Measurements from ENCODE around the gene CRLF1.

CRLF1 gene

GRCh38 chr19:18637673-18638630 is 31.4 kb upstream of the CRLF1 start:
- no peaks in the 10 kb centered on the region; a peak in 1 of 3 replicates for H3K36me3 ChIP-seq (ENCODE audit: control insufficient read depth in 2 of 2, insufficient read depth in 1 of 2, low read length in 2 of 2)
- H3K4me1 ChIP-seq (ENCODE audit: control insufficient read depth, insufficient read depth, low read length), result peaks cover 8% of the 10 kb centered on the region; the same call in 1 of the 2 replicates
- ChIA-PET POLR2A (interaction anchor here (0.6 to 0.7 kb wide), 2 partner anchors 44 to 49 kb away, joined by 3 to 6 read pairs; no protein-coding TSS in a partner anchor), CTCF (no interaction called here)
- peak overlapping the region; percentile 68; the same call in 1 of the 2 replicates for H3K27ac ChIP-seq (ENCODE audit: extremely low read depth, low read depth, low read length)
- H3K4me3 ChIP-seq (ENCODE audit: low read depth, low read length), result peak overlapping the region; percentile 86
- TF ChIP-seq ZBTB17 (tag by site-specific recombination; IDR thresholded peaks at IDR 0.05) (0 out of 2 replicates have a peak, but pooled peaks have one; percentile 28), SP2 (tag by site-specific recombination; IDR thresholded peaks at IDR 0.05) (peak; percentile 71), KLF10 (tag by site-specific recombination; IDR thresholded peaks at IDR 0.05) (peak; percentile 47; the same call in 1 of the 2 replicates), PATZ1 (tag by site-specific recombination; IDR thresholded peaks at IDR 0.05) (no peak), ZNF600 (tag by site-specific recombination; IDR thresholded peaks at IDR 0.05) (peak; percentile 60), ZNF214 (tag by site-specific recombination; IDR thresholded peaks at IDR 0.05; ENCODE audit: borderline replicate concordance) (no peak), HOXD13 (CRISPR knock-in tag; IDR thresholded peaks at IDR 0.05; ENCODE audit: borderline replicate concordance) (no peak), ZNF175 (tag by site-specific recombination; IDR thresholded peaks at IDR 0.05) (no peak), PRDM1 (tag by site-specific recombination; IDR thresholded peaks at IDR 0.05) (no peak), ZFP41 (tag by site-specific recombination; IDR thresholded peaks at IDR 0.05; ENCODE audit: borderline replicate concordance) (no peak), PRDM10 (tag by site-specific recombination; IDR thresholded peaks at IDR 0.05) (peak; percentile 91), GLIS1 (tag by site-specific recombination; IDR thresholded peaks at IDR 0.05) (peak; percentile 59), ZNF791 (tag by site-specific recombination; IDR thresholded peaks at IDR 0.05) (no peak), GLIS2 (tag by site-specific recombination; IDR thresholded peaks at IDR 0.05) (0 out of 2 replicates have a peak, but pooled peaks have one; percentile 4), ZNF148 (tag by site-specific recombination; IDR thresholded peaks at IDR 0.05; ENCODE audit: borderline replicate concordance) (no peak), ZNF10 (tag by site-specific recombination; IDR thresholded peaks at IDR 0.05) (no peak), ZNF555 (tag by site-specific recombination; conservative IDR thresholded peaks at IDR 0.05) (no peak), OSR2 (tag by site-specific recombination; IDR thresholded peaks at IDR 0.05) (no peak), ZNF335 (tag by site-specific recombination; conservative IDR thresholded peaks at IDR 0.05) (peak; percentile 26; the same call in 1 of the 2 replicates), ZNF843 (tag by site-specific recombination; IDR thresholded peaks at IDR 0.05) (no peak), ZNF354C (tag by site-specific recombination; IDR thresholded peaks at IDR 0.05; ENCODE audit: borderline replicate concordance, low read depth) (no peak), SALL2 (tag by site-specific recombination; IDR thresholded peaks at IDR 0.05; ENCODE audit: borderline replicate concordance) (no peak), ZNF785 (tag by site-specific recombination; IDR thresholded peaks at IDR 0.05) (no peak), ZNF211 (tag by site-specific recombination; IDR thresholded peaks at IDR 0.05; ENCODE audit: low read depth) (no peak)
- H3K9me3 ChIP-seq (ENCODE audit: control insufficient read depth, insufficient read depth, low read depth, low read length), result no peaks in the 10 kb centered on the region
